HepG2 (cell line): Measurements from ENCODE around the gene POLR3K. TPM values are rescaled to one million over a fixed set of nuclear protein-coding genes. Genes with fewer than 3 reads are reported as not detected.

ENCODE experiments used
- DR1 ChIP-seq: sonication (generic); formaldehyde crosslinking; IDR thresholded peaks from 2 replicates; pipeline ENCODE4 v1.8.0; 2021; ENCODE audit warnings: mild to moderate bottlenecking, missing genetic modification reagents, inconsistent platforms
- ESRRA ChIP-seq: sonication (generic); formaldehyde crosslinking; IDR thresholded peaks from 2 replicates; pipeline ENCODE4 v1.5.1; 2020; ENCODE audit warnings: mild to moderate bottlenecking, low read depth, missing genetic modification reagents
- ISL2 ChIP-seq: sonication (generic); formaldehyde crosslinking; IDR thresholded peaks from 2 replicates; pipeline ENCODE4 v1.5.0; 2020; ENCODE audit warnings: missing genetic modification reagents
- KAT7 ChIP-seq: IDR thresholded peaks from 2 replicates; pipeline ENCODE4 v1.6.1; 2018; ENCODE audit warnings: borderline replicate concordance, missing compliant biosample characterization
- KMT2B ChIP-seq: IDR thresholded peaks from 2 replicates; pipeline ENCODE4 v1.6.1; 2016; ENCODE audit warnings: missing genetic modification reagents, missing compliant biosample characterization
- MAF1 ChIP-seq: sonication (generic); formaldehyde crosslinking; IDR thresholded peaks from 2 replicates; pipeline ENCODE4 v1.5.0; 2020; ENCODE audit warnings: missing genetic modification reagents, borderline replicate concordance
- MATR3 ChIP-seq: sonication (generic); formaldehyde crosslinking; IDR thresholded peaks from 2 replicates; pipeline ENCODE4 v1.4.0; 2020; ENCODE audit warnings: missing genetic modification reagents
- MXD4 ChIP-seq: IDR thresholded peaks from 2 replicates; pipeline ENCODE4 v1.6.1; 2016; ENCODE audit warnings: mild to moderate bottlenecking, missing biosample characterization, missing genetic modification reagents
- MZF1 ChIP-seq: sonication (generic); formaldehyde crosslinking; IDR thresholded peaks from 2 replicates; pipeline ENCODE4 v1.8.1; 2023; ENCODE audit warnings: mild to moderate bottlenecking, missing genetic modification reagents, borderline replicate concordance
- NFYC ChIP-seq: IDR thresholded peaks from 2 replicates; pipeline ENCODE4 v1.6.1; 2016; ENCODE audit warnings: missing genetic modification reagents, missing compliant biosample characterization
- NR2F2 ChIP-seq: IDR thresholded peaks from 2 replicates; pipeline ENCODE4 v1.6.1; 2012; ENCODE audit warnings: low read depth, inconsistent platforms, borderline replicate concordance
- PITX1 ChIP-seq: sonication (generic); formaldehyde crosslinking; IDR thresholded peaks from 2 replicates; pipeline ENCODE4 v1.5.1; 2020; ENCODE audit warnings: mild to moderate bottlenecking, missing genetic modification reagents
- PRMT3 ChIP-seq: sonication (generic); formaldehyde crosslinking; IDR thresholded peaks from 2 replicates; pipeline ENCODE4 v1.8.1; 2022; ENCODE audit warnings: low read depth, mild to moderate bottlenecking, moderate library complexity, missing genetic modification reagents, borderline replicate concordance
- SALL1 ChIP-seq: sonication (generic); formaldehyde crosslinking; IDR thresholded peaks from 2 replicates; pipeline ENCODE4 v1.8.0; 2022; ENCODE audit warnings: mild to moderate bottlenecking, missing genetic modification reagents
- SYNCRIP ChIP-seq: fragments of 200-400 bp; formaldehyde crosslinking; IDR thresholded peaks from 2 replicates; pipeline ENCODE4 v1.6.1; 2018; ENCODE audit warnings: mild to moderate bottlenecking, low read depth, low read length; ENCODE audit not compliant: insufficient read depth
- TEAD3 ChIP-seq: optimal IDR thresholded peaks from 2 replicates; pipeline ENCODE3; 2016; ENCODE audit warnings: borderline replicate concordance
- TOPORS ChIP-seq: sonication (generic); formaldehyde crosslinking; IDR thresholded peaks from 2 replicates; pipeline ENCODE4 v1.8.0; 2023; ENCODE audit warnings: mild to moderate bottlenecking, missing genetic modification reagents
- ZNF225 ChIP-seq: sonication (generic); formaldehyde crosslinking; IDR thresholded peaks from 2 replicates; pipeline ENCODE4 v1.4.0; 2020; ENCODE audit warnings: mild to moderate bottlenecking, missing genetic modification reagents
- ZNF605 ChIP-seq: sonication (generic); formaldehyde crosslinking; IDR thresholded peaks from 2 replicates; pipeline ENCODE4 v1.8.0; 2022; ENCODE audit warnings: mild to moderate bottlenecking, missing genetic modification reagents
- ZNF761 ChIP-seq: sonication (generic); formaldehyde crosslinking; conservative IDR thresholded peaks from 2 replicates; pipeline ENCODE4 v1.4.0; 2020; ENCODE audit warnings: mild to moderate bottlenecking, missing genetic modification reagents
- ZNF777 ChIP-seq: sonication (generic); formaldehyde crosslinking; IDR thresholded peaks from 2 replicates; pipeline ENCODE4 v1.4.0; 2020; ENCODE audit warnings: missing genetic modification reagents
- polyA plus RNA-seq, 8 experiments: library from polyadenylated mRNA; depleted of rRNA in 3 of 8; stranded (reverse) in 7 of 8; unstranded in 1 of 8; fragments of >200 nt; fragmentation: Illumina TruSeq in 4 of 8; extraction: Trizol in 4 of 8; gene quantifications; 2 replicates each; pipeline versions ENCODE4 v1.2.1 to v1.2.3, GENCODE V29; 2011 to 2016; ENCODE audit warnings: low read depth in 4 of 8, missing spikeins in 1 of 8, mixed read lengths in 1 of 8; ENCODE audit not compliant: insufficient read depth in 1 of 8
- total RNA-seq, 5 experiments: library from RNA; depleted of rRNA; stranded (reverse); fragments of >200 nt; fragmentation: Illumina TruSeq; extraction: Trizol; gene quantifications; 2 replicates each; pipeline ENCODE4 v1.2.3, GENCODE V29; 2016; ENCODE audit warnings: low read depth in 1 of 5
- TF ChIP-seq, protein P1 (sequence below): sonication (generic); formaldehyde crosslinking; IDR thresholded peaks from 2 replicates; pipeline ENCODE4 v1.8.1; 2023; ENCODE audit warnings: mild to moderate bottlenecking, missing genetic modification reagents
- TF ChIP-seq, protein P2 (sequence below): sonication (generic); formaldehyde crosslinking; IDR thresholded peaks from 2 replicates; pipeline ENCODE4 v1.4.0; 2020; ENCODE audit warnings: mild to moderate bottlenecking, missing genetic modification reagents
- TF ChIP-seq, protein P3 (sequence below): sonication (generic); formaldehyde crosslinking; conservative IDR thresholded peaks from 2 replicates; pipeline ENCODE4 v1.8.0; 2022; ENCODE audit warnings: mild to moderate bottlenecking, moderate library complexity, missing genetic modification reagents
- TF ChIP-seq, protein P4 (sequence below): sonication (generic); formaldehyde crosslinking; IDR thresholded peaks from 2 replicates; pipeline ENCODE4 v1.8.1; 2023; ENCODE audit warnings: mild to moderate bottlenecking, inconsistent platforms, moderate library complexity, missing genetic modification reagents, borderline replicate concordance
- TF ChIP-seq, protein P5 (sequence below): IDR thresholded peaks from 2 replicates; pipeline ENCODE4 v1.6.1; 2016; ENCODE audit warnings: low read depth, borderline replicate concordance

POLR3K gene
- total and polyA plus RNA-seq, 2 of the 13 experiments (the other 11 are each of a cell fraction or from before 2014, with no cell fraction given) = 14.8 to 18.8 TPM

DNA sequence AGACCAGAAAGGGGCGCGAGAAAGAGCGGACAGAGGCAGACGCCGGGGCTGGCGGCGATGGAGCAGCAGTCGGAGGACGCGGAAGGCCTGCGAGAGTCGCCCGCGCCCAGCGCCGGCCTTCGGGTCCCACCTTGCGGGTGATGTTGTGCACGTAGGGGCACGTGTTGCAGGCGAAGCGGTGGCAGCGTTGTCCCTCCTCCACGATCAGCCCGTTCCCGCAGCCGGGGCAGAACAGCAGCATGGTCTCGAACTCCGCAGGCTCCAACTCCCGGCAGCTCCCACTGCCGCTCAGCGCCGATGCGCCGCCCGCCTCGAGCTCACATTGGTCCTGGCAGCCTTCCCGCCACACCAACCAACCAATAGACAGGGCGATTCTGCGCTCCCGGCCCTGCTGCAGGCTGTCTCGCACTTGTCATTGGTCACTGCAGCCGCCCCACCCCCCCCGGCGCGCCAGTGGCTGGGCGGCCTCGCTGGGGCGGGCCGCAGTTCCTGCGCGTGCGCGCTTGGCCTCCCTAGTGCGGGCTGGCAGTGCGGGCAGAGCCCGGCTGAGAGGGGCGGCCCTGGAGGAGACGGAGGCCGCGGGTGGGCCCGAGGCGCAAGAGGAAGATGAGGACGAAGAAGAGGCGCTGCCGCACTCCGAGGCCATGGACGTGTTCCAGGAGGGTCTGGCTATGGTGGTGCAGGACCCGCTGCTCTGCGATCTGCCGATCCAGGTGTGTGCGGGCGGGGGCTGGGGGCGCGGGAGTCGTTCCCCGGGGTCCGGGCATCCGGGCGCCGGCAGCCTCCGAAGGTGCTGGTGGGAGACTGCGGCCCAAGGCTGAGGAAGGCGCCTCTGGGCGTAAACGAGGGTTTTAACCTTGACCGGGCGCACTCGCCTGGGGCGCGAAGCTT is at the start of gene POLR3K, which contains the start of gene SNRNP25 (continued):
- TF ChIP-seq ZNF225 (0 out of 2 replicates have a peak, but pooled peaks have one; percentile 71), NR2F2 (no peak), ZNF605 (peak; percentile 70), KAT7 (CRISPR knock-in tag) (peak; percentile 77; the same call in 1 of the 2 replicates), ESRRA (CRISPR knock-in tag) (no peak), TEAD3 (CRISPR knock-in tag) (peak; percentile 14), ISL2 (CRISPR knock-in tag) (peak; percentile 49), SYNCRIP (no peak), ZNF777 (CRISPR knock-in tag) (peak; percentile 32; the same call in 1 of the 2 replicates), DR1 (peak; percentile 34; the same call in 1 of the 2 replicates), TOPORS (no peak), MATR3 (CRISPR knock-in tag) (no peak), NFYC (CRISPR knock-in tag) (peak; percentile 97), PITX1 (CRISPR knock-in tag) (no peak), MAF1 (CRISPR knock-in tag) (no peak), MZF1 (CRISPR knock-in tag) (0 out of 2 replicates have a peak, but pooled peaks have one; percentile 50), ZNF761 (peak; percentile 60; the same call in 1 of the 2 replicates), KMT2B (CRISPR knock-in tag) (peak; percentile 67; the same call in 1 of the 2 replicates), MXD4 (CRISPR knock-in tag) (peak; percentile 78), SALL1 (CRISPR knock-in tag) (peak; percentile 28), PRMT3 (no peak)
- TF ChIP-seq, protein P1, sequence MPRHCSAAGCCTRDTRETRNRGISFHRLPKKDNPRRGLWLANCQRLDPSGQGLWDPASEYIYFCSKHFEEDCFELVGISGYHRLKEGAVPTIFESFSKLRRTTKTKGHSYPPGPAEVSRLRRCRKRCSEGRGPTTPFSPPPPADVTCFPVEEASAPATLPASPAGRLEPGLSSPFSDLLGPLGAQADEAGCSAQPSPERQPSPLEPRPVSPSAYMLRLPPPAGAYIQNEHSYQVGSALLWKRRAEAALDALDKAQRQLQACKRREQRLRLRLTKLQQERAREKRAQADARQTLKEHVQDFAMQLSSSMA (CRISPR knock-in tag) = peak; percentile 87
- TF ChIP-seq, protein P2, sequence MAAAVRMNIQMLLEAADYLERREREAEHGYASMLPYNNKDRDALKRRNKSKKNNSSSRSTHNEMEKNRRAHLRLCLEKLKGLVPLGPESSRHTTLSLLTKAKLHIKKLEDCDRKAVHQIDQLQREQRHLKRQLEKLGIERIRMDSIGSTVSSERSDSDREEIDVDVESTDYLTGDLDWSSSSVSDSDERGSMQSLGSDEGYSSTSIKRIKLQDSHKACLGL (CRISPR knock-in tag) = peak; percentile 93
- TF ChIP-seq, protein P3, sequence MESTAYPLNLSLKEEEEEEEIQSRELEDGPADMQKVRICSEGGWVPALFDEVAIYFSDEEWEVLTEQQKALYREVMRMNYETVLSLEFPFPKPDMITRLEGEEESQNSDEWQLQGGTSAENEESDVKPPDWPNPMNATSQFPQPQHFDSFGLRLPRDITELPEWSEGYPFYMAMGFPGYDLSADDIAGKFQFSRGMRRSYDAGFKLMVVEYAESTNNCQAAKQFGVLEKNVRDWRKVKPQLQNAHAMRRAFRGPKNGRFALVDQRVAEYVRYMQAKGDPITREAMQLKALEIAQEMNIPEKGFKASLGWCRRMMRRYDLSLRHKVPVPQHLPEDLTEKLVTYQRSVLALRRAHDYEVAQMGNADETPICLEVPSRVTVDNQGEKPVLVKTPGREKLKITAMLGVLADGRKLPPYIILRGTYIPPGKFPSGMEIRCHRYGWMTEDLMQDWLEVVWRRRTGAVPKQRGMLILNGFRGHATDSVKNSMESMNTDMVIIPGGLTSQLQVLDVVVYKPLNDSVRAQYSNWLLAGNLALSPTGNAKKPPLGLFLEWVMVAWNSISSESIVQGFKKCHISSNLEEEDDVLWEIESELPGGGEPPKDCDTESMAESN (CRISPR knock-in tag) = peak; percentile 53
- TF ChIP-seq, protein P4, sequence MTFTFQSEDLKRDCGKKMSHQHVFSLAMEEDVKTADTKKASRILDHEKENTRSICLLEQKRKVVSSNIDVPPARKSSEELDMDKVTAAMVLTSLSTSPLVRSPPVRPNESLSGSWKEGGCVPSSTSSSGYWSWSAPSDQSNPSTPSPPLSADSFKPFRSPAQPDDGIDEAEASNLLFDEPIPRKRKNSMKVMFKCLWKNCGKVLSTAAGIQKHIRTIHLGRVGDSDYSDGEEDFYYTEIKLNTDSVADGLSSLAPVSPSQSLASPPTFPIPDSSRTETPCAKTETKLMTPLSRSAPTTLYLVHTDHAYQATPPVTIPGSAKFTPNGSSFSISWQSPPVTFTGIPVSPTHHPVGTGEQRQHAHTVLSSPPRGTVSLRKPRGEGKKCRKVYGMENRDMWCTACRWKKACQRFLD = peak; percentile 91
- TF ChIP-seq, protein P5, sequence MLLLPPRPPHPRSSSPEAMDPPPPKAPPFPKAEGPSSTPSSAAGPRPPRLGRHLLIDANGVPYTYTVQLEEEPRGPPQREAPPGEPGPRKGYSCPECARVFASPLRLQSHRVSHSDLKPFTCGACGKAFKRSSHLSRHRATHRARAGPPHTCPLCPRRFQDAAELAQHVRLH (CRISPR knock-in tag) = peak; percentile 10; the same call in 1 of the 2 replicates
